GM18867 (cell line): ENCODE results near the gene ALOXE3.
"Not testable (repeated sequence)": the region's sequence is repeated elsewhere in the genome, so short reads cannot be mapped to it uniquely, and the experiment has no call there.

Source experiments
- ATAC-seq: cut with Tn5 transposase; IDR thresholded peaks from one replicate; pipeline ENCODE4 v1.9.1; 2021; ENCODE audit warnings: mild to moderate bottlenecking, moderate library complexity; ENCODE audit not compliant: unreplicated experiment

The ALOXE3 gene

GRCh38 chr17:8122924-8123694 is 4.8 kb upstream of the ALOXE3 start:
- no peak for ATAC-seq

- ATAC-seq, result no peak
Observed at GRCh38 chr17:8122422-8122923, 4.2 kb upstream of the ALOXE3 start.

- ATAC-seq, result peak; percentile 25
Observed at GRCh38 chr17:8121681-8122421, 3.5 kb upstream of the ALOXE3 start.

GRCh38 chr17:8121407-8121680 is 3.0 kb upstream of the ALOXE3 start:
- no peak for ATAC-seq

GRCh38 chr17:8120520-8121406 is 2.4 kb upstream of the ALOXE3 start:
- no peak for ATAC-seq

- ATAC-seq, result peak; percentile 30
Observed at GRCh38 chr17:8119581-8120519, 1.5 kb upstream of the ALOXE3 start.

GRCh38 chr17:8118769-8119580 is 661 bp upstream of the ALOXE3 start:
- peak; percentile 41 for ATAC-seq

- no peak for ATAC-seq
Observed at GRCh38 chr17:8117367-8117979, 841 bp downstream of the ALOXE3 start.

GRCh38 chr17:8116776-8117175 is 1.5 kb downstream of the ALOXE3 start:
- ATAC-seq, result no peak

- ATAC-seq, result no peak
Observed at GRCh38 chr17:8110907-8111306, 7.4 kb downstream of the ALOXE3 start.

- no peak for ATAC-seq
Observed at GRCh38 chr17:8110456-8110804, 7.9 kb downstream of the ALOXE3 start.

GRCh38 chr17:8109661-8110455 is 8.5 kb downstream of the ALOXE3 start:
- peak; percentile 58 for ATAC-seq

GRCh38 chr17:8108972-8109660 is 9.2 kb downstream of the ALOXE3 start:
- ATAC-seq, result no peak

GRCh38 chr17:8106980-8107379 is 11.3 kb downstream of the ALOXE3 start:
- ATAC-seq, result not testable (repeated sequence)

GRCh38 chr17:8105957-8106398 is 12.3 kb downstream of the ALOXE3 start:
- ATAC-seq, result no peak

- no peak for ATAC-seq
Observed at GRCh38 chr17:8104911-8105310, 13.4 kb downstream of the ALOXE3 start.

GRCh38 chr17:8103549-8103948 is 14.8 kb downstream of the ALOXE3 start:
- ATAC-seq, result no peak

GRCh38 chr17:8101721-8102120 is 16.6 kb downstream of the ALOXE3 start:
- ATAC-seq, result no peak
